Erythroblast (primary cell): ENCODE measurements around the gene RERGL.

ENCODE experiments used
- GATA1 ChIP-seq: IDR thresholded peaks from 2 replicates; pipeline ENCODE4 v1.6.1; 2011; ENCODE audit warnings: low read depth, mild to moderate bottlenecking, control low read depth, low read length, moderate library complexity
- POLR2A ChIP-seq: IDR thresholded peaks from 2 replicates; pipeline ENCODE4 v1.6.1; 2011; ENCODE audit warnings: mild to moderate bottlenecking, low read length

DNA sequence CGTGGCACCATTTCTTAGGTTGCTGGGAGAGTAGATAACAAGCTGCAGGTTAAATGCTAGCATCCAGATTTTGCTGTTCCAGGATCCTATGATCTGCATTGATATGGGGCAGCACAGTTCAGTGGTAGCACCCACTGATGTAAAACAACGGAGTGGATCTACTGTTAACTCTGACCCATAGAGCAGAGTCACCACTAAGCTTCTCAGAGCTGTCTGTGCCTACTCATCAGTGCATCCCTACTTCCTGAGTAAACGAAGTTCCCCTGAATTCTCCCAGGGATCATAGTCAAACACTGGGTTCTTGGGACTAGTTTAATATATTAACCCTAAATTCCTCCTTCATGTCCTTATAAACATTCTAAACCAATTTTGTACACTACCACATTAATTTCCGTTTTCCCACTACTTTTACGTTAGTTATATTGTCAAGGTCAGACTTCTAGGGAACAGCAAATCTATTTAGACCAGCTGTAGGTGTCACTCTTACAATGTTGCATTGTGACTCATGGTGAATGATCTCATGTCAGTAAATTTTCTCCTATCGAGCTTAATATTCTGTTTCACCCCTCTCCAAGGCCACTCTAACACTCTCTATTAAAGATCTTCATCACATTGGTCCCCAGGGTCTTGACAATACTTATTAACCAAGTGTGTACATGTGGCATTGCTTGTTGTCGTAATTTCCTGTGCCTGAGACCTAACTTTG is 10.3 kb downstream of the RERGL start:
- no peak for TF ChIP-seq POLR2A
- no peak for TF ChIP-seq GATA1
